Stimulated activated memory B cell treated with anti-CD40 and anti-IgM and Interleukin-4, amounts not matched to agents 10 μg/mL and 1 μg/mL and 100 μg/mL, for 72 hours (primary cell): ENCODE measurements around the gene GOLGA8B.
"Not testable (repeated sequence)": the region's sequence is repeated elsewhere in the genome, so short reads cannot be mapped to it uniquely, and the experiment has no call there.

Experiments
- ATAC-seq: fragments of 150-1000 bp; cut with Tn5 transposase; 2 replicates; pipeline ENCODE4 v1.10.0; 2021
- H3K27ac Mint-ChIP-seq: one replicate; pipeline ENCODE4 v1.8.0; 2022; ENCODE audit warnings: mild to moderate bottlenecking, mixed read lengths
- H3K27me3 Mint-ChIP-seq: one replicate; pipeline ENCODE4 v1.8.0; 2022; ENCODE audit warnings: mixed read lengths
- H3K36me3 Mint-ChIP-seq: one replicate; pipeline ENCODE4 v1.8.0; 2022; ENCODE audit warnings: mixed read lengths
- H3K4me1 Mint-ChIP-seq: one replicate; pipeline ENCODE4 v1.8.0; 2022; ENCODE audit warnings: mixed read lengths
- H3K4me3 Mint-ChIP-seq: one replicate; pipeline ENCODE4 v1.8.0; 2022; ENCODE audit warnings: mild to moderate bottlenecking, moderate library complexity, mixed read lengths
- H3K9me3 Mint-ChIP-seq: one replicate; pipeline ENCODE4 v1.8.0; 2022; ENCODE audit warnings: mixed read lengths

The GOLGA8B gene

DNA sequence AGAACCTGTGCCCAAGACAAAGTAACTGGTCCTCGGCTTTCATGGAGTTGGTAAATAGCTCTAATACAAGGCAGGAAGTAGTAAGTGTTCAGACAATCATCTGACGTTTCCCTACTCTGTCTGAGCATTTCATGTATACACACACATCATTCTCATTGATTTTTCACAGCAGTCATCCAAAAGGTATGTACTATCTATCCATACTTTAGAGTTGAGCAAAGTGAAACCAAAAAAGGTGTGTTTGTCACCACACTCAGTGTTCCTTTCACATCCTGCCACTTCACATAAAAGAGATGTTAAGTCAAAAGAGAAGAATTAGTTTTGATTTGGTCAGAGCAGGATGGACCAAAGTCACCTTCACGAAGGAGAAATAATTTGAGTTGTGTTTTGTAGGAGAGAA is 33.3 kb downstream of the GOLGA8B start:
- not testable (repeated sequence) for H3K9me3 Mint-ChIP-seq, H3K36me3 Mint-ChIP-seq, H3K27me3 Mint-ChIP-seq, H3K4me1 Mint-ChIP-seq, H3K27ac Mint-ChIP-seq, ATAC-seq, H3K4me3 Mint-ChIP-seq

- H3K4me3 Mint-ChIP-seq, H3K9me3 Mint-ChIP-seq, H3K27me3 Mint-ChIP-seq, H3K36me3 Mint-ChIP-seq, H3K4me1 Mint-ChIP-seq, H3K27ac Mint-ChIP-seq, ATAC-seq: not testable (repeated sequence)
Measured at GRCh38 chr15:34549381-34549809, 34.1 kb downstream of the GOLGA8B start.

DNA sequence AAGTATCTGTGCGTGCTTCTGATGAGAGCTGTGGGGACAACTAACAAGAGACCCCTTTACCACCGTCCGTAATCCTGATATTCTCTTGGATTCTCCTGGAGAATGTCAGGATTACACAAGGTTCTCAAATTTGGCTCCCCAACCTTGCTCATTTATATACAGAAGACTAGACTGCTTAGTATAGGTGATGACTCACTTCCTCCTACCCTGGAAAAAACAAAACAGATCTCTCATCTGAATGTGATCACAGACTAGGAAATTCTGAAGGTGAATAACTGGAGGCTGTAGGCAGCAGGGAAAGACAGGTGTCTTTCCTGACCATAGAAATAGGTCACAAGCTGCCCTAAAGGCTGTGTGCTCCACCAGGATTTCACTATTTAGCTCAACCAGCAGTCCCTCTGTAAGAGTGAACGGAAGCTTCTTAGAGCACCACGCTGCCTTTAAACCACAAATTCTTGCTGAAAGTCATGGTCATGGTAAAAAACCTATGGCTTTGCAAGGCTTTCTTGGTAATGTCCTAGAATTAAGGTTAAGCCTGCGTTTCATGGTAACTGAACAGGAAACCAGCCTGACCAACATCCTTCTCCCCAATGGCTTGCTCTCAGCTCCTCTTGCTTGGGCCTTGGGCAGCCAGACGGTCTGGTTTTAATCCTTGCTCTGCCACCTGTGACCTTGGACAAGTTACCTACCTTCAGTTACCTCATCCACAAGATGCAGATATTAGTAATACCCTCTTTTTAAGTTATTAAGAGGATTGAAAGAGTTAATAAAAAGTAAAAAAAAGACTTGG is 39.4 kb downstream of the GOLGA8B start:
- H3K4me1 Mint-ChIP-seq, H3K4me3 Mint-ChIP-seq, H3K27me3 Mint-ChIP-seq, H3K9me3 Mint-ChIP-seq, H3K36me3 Mint-ChIP-seq, H3K27ac Mint-ChIP-seq: not testable (repeated sequence)
- ATAC-seq, result peak; percentile 59

GRCh38 chr15:34535857-34536256 is 47.6 kb downstream of the GOLGA8B start:
- H3K4me3 Mint-ChIP-seq, H3K27ac Mint-ChIP-seq, H3K36me3 Mint-ChIP-seq, H3K27me3 Mint-ChIP-seq, ATAC-seq, H3K4me1 Mint-ChIP-seq, H3K9me3 Mint-ChIP-seq: not testable (repeated sequence)
